ENCODE data around the gene OR1J4.

DNA sequence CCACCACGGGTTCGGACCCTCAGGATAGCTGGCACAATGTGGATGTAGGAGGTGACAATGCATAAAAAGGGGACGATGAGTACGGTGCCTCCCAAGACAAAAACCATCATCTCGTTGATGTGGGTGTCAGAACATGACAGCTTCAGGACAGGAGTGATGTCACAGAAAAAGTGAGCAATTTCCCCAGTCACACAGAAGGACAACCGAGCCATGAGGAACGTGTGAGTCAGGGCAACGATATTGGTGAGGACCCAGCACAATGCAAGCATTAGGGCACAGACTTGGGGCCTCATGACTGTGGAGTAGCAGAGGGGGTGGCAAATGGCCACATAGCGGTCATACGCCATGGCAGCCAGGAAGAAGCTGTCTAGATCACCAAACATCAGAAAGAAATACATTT lies 7.7 kb downstream of the OR1J4 start:
- TF ChIP-seq EZH2 (IDR thresholded peaks at IDR 0.05; ENCODE audit: insufficient read depth, poor library complexity, severe bottlenecking) (no peak), EZH2phosphoT487 (IDR thresholded peaks at IDR 0.05; ENCODE audit: insufficient read depth, low read depth) (no peak)
